HUES48 (cell line): ENCODE data around the gene KLHL6.

ENCODE experiments used
- H3K27ac ChIP-seq: one replicate; pipeline ENCODE4 v1.7.0; 2013; ENCODE audit warnings: low read depth, low read length, inconsistent platforms
- H3K27me3 ChIP-seq: 2 replicates; pipeline ENCODE4 v1.6.1; 2013; ENCODE audit warnings: mild to moderate bottlenecking, low read length; ENCODE audit not compliant: control insufficient read depth, insufficient read depth
- H3K36me3 ChIP-seq: 2 replicates; pipeline ENCODE4 v1.6.1; 2013; ENCODE audit warnings: low read length; ENCODE audit not compliant: control insufficient read depth, insufficient read depth
- H3K4me1 ChIP-seq: 2 replicates; pipeline ENCODE4 v1.6.1; 2013; ENCODE audit warnings: mild to moderate bottlenecking, low read length; ENCODE audit not compliant: control insufficient read depth, insufficient read depth
- H3K4me3 ChIP-seq: 2 replicates; pipeline ENCODE4 v1.5.1; 2013; ENCODE audit warnings: mild to moderate bottlenecking, low read depth, low read length
- H3K9ac ChIP-seq: 2 replicates; pipeline ENCODE4 v1.6.1; 2013; ENCODE audit warnings: mild to moderate bottlenecking, low read depth, low read length, moderate library complexity
- H3K9me3 ChIP-seq: 2 replicates; pipeline ENCODE4 v1.6.1; 2013; ENCODE audit warnings: low read length; ENCODE audit not compliant: control insufficient read depth, insufficient read depth

Gene KLHL6

DNA sequence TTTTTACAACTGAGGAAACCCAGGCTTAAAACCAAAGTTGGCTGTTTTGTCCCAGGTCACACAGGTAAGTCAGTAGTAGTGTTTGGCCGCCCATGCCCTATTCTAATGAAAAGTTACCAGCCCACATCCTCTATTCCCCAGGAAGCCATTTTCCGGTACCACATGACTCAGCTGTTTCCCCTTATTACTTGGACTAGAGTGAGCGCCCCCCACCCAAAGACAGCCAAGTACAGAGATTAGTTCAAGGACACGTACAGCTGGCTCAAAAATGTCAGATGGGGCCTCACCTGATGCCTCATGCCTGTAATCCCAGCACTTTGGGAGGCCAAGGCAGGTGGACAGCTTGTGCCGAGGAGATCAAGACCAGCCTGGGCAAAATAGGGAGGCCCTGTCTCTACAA lies 8.5 kb upstream of the KLHL6 start:
- Histone ChIP-seq H3K4me1 (no peaks in the 10 kb centered on the region), H3K9ac (no peak overlapping the region), H3K27ac (no peak overlapping the region), H3K36me3 (no peaks in the 10 kb centered on the region), H3K9me3 (no peaks in the 10 kb centered on the region), H3K27me3 (no peaks in the 10 kb centered on the region), H3K4me3 (no peak overlapping the region)

DNA sequence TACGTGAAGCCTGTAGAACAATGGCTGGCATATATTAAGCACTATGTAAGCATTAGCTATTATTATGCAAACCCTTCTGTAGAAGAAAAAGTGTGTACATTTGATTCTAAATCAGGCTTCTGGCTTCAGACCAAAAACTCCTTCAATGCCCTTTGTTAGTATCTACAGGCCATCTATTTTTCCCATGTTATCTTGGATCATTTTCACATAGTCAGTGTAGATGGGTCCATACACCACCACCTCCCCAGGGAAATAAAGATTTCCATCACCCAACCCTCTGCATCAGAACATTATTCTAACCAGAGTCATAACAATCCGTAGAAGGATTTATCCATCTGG lies 8.0 kb upstream of the KLHL6 start:
- H3K4me3 ChIP-seq: no peak overlapping the region
- H3K9ac ChIP-seq: no peak overlapping the region
- no peaks in the 10 kb centered on the region for H3K9me3 ChIP-seq
- H3K27ac ChIP-seq: no peak overlapping the region
- no peaks in the 10 kb centered on the region for H3K27me3 ChIP-seq
- no peaks in the 10 kb centered on the region for H3K4me1 ChIP-seq
- H3K36me3 ChIP-seq: no peaks in the 10 kb centered on the region

DNA sequence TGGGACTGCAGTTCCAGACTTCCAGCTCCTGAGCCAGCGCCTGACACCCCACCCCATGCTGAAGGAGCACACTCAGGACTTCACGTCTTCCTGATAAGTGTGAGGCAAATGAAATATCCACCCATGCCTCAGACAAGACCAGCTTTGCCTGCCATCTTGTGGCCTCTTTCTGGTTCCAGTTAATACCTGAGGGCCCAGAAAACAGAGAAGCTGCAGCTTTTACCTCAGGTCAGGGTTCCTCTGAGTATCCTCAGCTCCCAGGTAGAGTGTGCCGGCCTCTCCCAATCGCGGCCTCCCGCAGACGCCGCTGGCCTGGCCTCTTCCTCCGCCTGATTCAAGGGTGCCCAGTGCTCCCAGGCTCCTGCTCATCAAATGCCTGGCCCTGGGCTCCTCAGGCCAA lies 5.1 kb upstream of the KLHL6 start:
- H3K9me3 ChIP-seq: no peaks in the 10 kb centered on the region
- no peaks in the 10 kb centered on the region for H3K36me3 ChIP-seq
- H3K27me3 ChIP-seq: no peaks in the 10 kb centered on the region
- no peaks in the 10 kb centered on the region for H3K4me1 ChIP-seq
- H3K27ac ChIP-seq: no peak overlapping the region
- H3K4me3 ChIP-seq: no peak overlapping the region
- H3K9ac ChIP-seq: no peak overlapping the region

DNA sequence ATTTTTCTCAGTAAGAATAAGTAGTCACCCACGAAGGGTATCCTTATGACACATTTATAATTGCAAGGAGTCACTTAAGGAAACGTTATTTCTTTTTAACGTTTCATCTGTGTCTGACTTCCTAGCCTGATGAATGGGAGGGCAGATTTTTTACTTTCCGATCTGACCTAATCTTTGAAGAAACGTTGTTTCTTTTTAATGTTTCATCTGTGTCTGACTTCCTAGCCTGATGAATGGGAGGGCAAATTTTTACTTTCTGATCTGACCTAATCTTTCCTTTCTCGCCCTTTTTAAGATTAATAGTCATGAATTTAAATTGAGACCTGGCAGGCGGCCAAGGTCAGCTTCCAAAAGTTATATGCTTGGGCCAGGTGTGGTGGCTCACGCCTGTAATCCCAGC lies 3.0 kb upstream of the KLHL6 start:
- H3K27ac ChIP-seq: no peak overlapping the region
- no peaks in the 10 kb centered on the region for H3K9me3 ChIP-seq
- no peak overlapping the region for H3K4me3 ChIP-seq
- no peaks in the 10 kb centered on the region for H3K36me3 ChIP-seq
- peaks cover 2% of the 10 kb centered on the region; the same call in 1 of the 2 replicates for H3K4me1 ChIP-seq
- H3K9ac ChIP-seq: no peak overlapping the region
- H3K27me3 ChIP-seq: no peaks in the 10 kb centered on the region

DNA sequence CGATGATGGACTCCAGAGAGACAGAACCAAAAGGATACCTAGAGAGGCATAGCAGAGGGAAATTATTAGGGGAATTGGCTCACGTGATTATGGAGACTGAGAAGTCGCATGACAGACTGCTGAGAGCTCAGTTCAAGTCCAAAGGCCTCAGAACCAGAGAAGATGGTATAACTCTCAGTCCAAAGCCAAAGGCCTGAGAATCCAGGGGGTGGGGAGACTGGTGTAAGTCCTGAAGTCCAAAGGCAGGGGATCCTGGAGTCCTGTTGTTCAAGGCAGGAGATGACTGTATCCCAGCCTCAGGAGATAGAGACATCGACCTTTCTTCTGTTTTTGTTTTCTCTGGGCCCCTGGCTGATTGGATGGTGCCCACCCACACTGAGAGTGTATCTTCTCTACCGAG lies 1.2 kb upstream of the KLHL6 start:
- no peaks in the 10 kb centered on the region for H3K27me3 ChIP-seq
- no peak overlapping the region for H3K27ac ChIP-seq
- no peak overlapping the region for H3K9ac ChIP-seq
- no peaks in the 10 kb centered on the region for H3K9me3 ChIP-seq
- peaks cover 4% of the 10 kb centered on the region; the same call in 1 of the 2 replicates for H3K4me1 ChIP-seq
- H3K36me3 ChIP-seq: no peaks in the 10 kb centered on the region
- H3K4me3 ChIP-seq: no peak overlapping the region

DNA sequence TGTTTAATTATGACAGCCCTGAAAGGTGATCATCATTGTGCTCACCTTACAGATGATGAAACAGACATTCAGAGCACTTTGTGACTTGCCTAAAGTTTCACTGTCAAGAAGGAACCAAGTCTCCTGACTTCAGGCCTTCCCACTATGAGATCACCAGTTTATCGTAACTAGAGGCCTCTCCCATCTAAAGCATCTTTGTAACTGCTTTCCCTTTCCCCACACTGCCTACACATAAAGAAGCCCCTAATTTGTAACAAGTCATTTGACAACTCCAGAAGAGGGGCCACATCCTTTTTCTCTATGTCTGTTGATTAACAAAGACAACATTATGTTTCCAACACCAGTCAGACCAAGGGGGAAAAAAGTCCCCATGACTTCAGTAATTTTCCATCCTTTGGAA lies 1.1 kb downstream of the KLHL6 start:
- H3K27ac ChIP-seq: no peak overlapping the region
- no peaks in the 10 kb centered on the region for H3K36me3 ChIP-seq
- H3K9ac ChIP-seq: no peak overlapping the region
- no peak overlapping the region for H3K4me3 ChIP-seq
- H3K27me3 ChIP-seq: no peaks in the 10 kb centered on the region
- no peaks in the 10 kb centered on the region for H3K9me3 ChIP-seq
- H3K4me1 ChIP-seq: peaks cover 4% of the 10 kb centered on the region; the same call in 1 of the 2 replicates

DNA sequence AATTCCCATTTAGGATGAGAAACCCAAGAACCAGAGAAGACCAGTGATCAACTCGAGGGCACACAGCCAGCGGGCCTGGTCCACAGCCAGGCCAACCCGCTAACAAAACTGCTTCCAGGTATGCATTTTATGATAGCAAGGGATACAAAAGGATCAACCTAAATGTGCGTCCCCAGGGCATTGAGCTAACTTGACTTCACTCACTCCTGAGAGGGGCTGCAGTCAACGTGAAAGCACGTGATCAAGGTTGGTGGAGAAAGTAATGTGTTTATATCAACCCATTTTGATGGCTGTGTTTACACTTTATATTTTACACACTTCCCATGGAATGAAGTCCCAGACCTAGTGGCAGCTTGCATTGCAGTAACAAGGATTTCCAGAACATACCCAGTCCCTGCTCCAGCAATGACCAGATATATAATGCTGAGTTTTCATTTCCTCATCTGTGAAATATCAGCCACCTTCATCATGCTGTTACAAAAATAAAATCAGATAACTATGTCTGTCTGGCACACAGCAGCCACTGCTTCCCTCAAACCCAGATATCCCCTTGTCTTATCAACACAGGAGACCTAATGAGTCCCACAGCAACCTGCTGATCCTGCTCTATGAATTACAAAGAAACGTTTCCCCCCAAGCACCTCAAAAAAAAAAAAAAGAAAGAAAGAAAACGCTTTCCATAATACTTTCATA lies 2.0 kb downstream of the KLHL6 start:
- Histone ChIP-seq H3K36me3 (no peaks in the 10 kb centered on the region), H3K4me3 (no peak overlapping the region), H3K9me3 (no peaks in the 10 kb centered on the region), H3K27ac (peak overlapping the region; percentile 46), H3K9ac (no peak overlapping the region), H3K27me3 (no peaks in the 10 kb centered on the region), H3K4me1 (peaks cover 5% of the 10 kb centered on the region)

DNA sequence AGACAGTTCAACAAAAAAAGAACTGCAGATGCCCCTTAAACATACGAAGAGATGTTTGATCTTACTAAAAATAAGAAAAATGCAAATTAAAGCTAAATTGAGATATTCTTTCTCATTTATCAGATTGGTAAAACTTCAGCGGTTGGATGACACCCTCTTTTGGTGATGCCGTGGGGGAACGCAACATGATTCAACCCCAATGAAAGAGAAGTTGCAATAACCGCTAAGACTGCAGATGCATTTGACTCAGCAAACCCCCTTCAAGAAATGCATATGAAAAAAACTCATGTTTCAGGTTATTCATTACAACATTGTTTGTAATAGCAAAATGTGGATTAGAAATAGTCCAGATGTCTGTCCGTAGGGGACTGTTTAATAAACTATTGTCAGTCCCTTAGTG lies 3.6 kb downstream of the KLHL6 start:
- Histone ChIP-seq H3K27me3 (no peaks in the 10 kb centered on the region), H3K36me3 (no peaks in the 10 kb centered on the region), H3K4me1 (peaks cover 12% of the 10 kb centered on the region), H3K27ac (no peak overlapping the region), H3K4me3 (no peak overlapping the region), H3K9me3 (no peaks in the 10 kb centered on the region), H3K9ac (no peak overlapping the region)

DNA sequence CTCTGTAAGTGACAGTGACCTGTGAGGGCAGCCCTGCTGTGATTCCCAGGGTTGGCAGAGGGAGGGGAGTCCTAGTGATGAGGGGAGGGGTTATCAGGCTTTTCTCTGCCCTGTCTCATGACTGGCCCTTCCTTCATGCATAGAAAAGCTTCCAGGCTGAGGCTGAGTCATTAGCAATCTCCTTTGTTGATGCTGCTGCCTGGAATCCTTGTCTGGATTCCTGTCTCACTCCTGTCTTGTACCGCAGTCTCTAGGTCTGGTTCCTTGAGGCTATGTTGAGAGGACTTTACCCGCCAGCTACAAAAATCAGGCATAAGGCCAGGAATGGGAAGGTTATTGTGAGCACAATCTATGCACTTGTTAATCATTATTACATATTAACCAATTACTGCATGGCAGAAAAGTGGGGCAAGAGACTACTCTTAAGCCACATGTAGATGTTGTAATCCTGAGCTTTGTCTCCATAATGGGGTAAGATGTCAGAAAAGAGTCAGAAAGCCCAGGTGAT lies 7.2 kb downstream of the KLHL6 start:
- H3K9me3 ChIP-seq: no peaks in the 10 kb centered on the region
- H3K4me3 ChIP-seq: no peak overlapping the region
- peaks cover 14% of the 10 kb centered on the region for H3K4me1 ChIP-seq
- H3K27me3 ChIP-seq: no peaks in the 10 kb centered on the region
- H3K27ac ChIP-seq: peak overlapping the region; percentile 85
- no peak overlapping the region for H3K9ac ChIP-seq
- no peaks in the 10 kb centered on the region for H3K36me3 ChIP-seq

DNA sequence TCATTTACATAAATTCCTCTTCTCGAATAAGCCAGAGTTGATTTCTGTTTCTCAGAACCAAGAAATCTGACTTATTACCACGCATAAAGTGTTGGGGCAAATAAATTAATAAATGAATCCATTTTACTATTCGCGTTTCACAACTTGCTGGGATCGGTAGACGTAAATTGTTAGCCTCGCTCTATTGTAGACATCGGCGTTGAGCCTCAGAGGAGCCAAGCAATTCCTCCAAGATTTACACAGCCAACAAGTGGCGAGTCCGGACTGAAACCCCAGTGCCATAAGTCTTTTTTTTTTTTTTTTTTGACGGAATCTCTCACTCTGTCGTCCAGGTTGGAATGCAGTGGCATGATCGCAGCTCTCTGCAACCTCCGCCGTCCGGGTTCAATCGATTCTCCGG lies 8.9 kb downstream of the KLHL6 start:
- Histone ChIP-seq H3K4me1 (peaks cover 14% of the 10 kb centered on the region), H3K27ac (no peak overlapping the region), H3K9ac (no peak overlapping the region), H3K9me3 (no peaks in the 10 kb centered on the region), H3K27me3 (no peaks in the 10 kb centered on the region), H3K4me3 (no peak overlapping the region), H3K36me3 (no peaks in the 10 kb centered on the region)

DNA sequence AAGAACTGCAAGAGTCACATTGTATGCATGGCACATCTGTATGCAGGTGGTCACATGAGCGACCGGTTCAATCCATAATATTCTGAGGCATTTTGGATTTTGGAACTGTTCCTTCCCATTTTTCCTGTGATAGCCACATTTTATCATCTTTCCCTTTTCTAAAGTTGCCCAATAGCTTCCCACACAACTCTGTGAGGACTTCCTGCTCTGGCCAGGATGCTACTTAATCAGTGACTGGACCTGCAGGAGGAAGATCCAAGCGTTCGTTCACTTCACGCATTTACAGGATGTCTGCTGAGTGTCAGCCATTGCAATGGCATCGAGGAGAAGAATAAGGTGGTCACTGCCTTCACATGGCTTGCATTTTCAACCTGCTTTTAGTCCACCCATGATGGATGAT lies 9.8 kb downstream of the KLHL6 start:
- Histone ChIP-seq H3K27ac (no peak overlapping the region), H3K9ac (no peak overlapping the region), H3K9me3 (no peaks in the 10 kb centered on the region), H3K4me3 (no peak overlapping the region), H3K4me1 (peaks cover 14% of the 10 kb centered on the region), H3K36me3 (no peaks in the 10 kb centered on the region), H3K27me3 (no peaks in the 10 kb centered on the region)
